ENCODE results near the gene CDKAL1. TPM values are rescaled to one million over a fixed set of nuclear protein-coding genes. Genes with fewer than 3 reads are reported as not detected.

CDKAL1 gene
- total RNA-seq, 1 donor: 26.8 TPM

GRCh38 chr6:20554326-20554725, 20.1 kb downstream of the CDKAL1 start:
- peak; percentile 28 for DNase-seq (ENCODE audit: low read depth)
- no peak for TF ChIP-seq CTCF (IDR thresholded peaks at IDR 0.05; ENCODE audit: insufficient read depth, low read depth, low read length)
- H3K4me3 ChIP-seq (ENCODE audit: low read depth, low read length): no peak overlapping the region

GRCh38 chr6:20554817-20555216, 20.6 kb downstream of the CDKAL1 start:
- no peak for DNase-seq (ENCODE audit: low read depth)
- no peak for TF ChIP-seq CTCF (IDR thresholded peaks at IDR 0.05; ENCODE audit: insufficient read depth, low read depth, low read length)

GRCh38 chr6:20559924-20560551, 25.8 kb downstream of the CDKAL1 start:
- peak; percentile 65 for DNase-seq (ENCODE audit: low read depth)
- no peak overlapping the region for H3K4me3 ChIP-seq (ENCODE audit: low read depth, low read length)
- TF ChIP-seq CTCF (IDR thresholded peaks at IDR 0.05; ENCODE audit: insufficient read depth, low read depth, low read length): no peak

More at GRCh38 chr6:20554817-20555216, 20.6 kb downstream of the CDKAL1 start:
- H3K4me3 ChIP-seq (ENCODE audit: low read depth, low read length): no peak overlapping the region

- no peak overlapping the region for H3K4me3 ChIP-seq (ENCODE audit: low read depth, low read length)
- no peak for DNase-seq (ENCODE audit: low read depth)
- TF ChIP-seq CTCF (IDR thresholded peaks at IDR 0.05; ENCODE audit: insufficient read depth, low read depth, low read length): no peak
Observed at GRCh38 chr6:20563377-20563776, 29.1 kb downstream of the CDKAL1 start.

GRCh38 chr6:20564269-20564668, 30.0 kb downstream of the CDKAL1 start:
- peak; percentile 48 for DNase-seq (ENCODE audit: low read depth)
- H3K4me3 ChIP-seq (ENCODE audit: low read depth, low read length): no peak overlapping the region
- TF ChIP-seq CTCF (IDR thresholded peaks at IDR 0.05; ENCODE audit: insufficient read depth, low read depth, low read length): peak; percentile 54

GRCh38 chr6:20564777-20565176, 30.5 kb downstream of the CDKAL1 start:
- no peak for DNase-seq (ENCODE audit: low read depth)
- no peak overlapping the region for H3K4me3 ChIP-seq (ENCODE audit: low read depth, low read length)
- no peak for TF ChIP-seq CTCF (IDR thresholded peaks at IDR 0.05; ENCODE audit: insufficient read depth, low read depth, low read length)

GRCh38 chr6:20565342-20565741, 31.1 kb downstream of the CDKAL1 start:
- no peak for TF ChIP-seq CTCF (IDR thresholded peaks at IDR 0.05; ENCODE audit: insufficient read depth, low read depth, low read length)
- H3K4me3 ChIP-seq (ENCODE audit: low read depth, low read length): no peak overlapping the region
- DNase-seq (ENCODE audit: low read depth): no peak

Data from fibroblast of villous mesenchyme (primary cell).